Stimulated activated CD4-positive, alpha-beta T cell treated with anti-CD3 and anti-CD28 coated beads, TNF-alpha, amount 100 ng/mL, for 48 hours (primary cell): ENCODE measurements around the gene GEMIN4.

ENCODE experiments used
- DNase-seq, 3 donors: peaks; one replicate each; pipeline ENCODE4 v3.0.0-alpha.2; 2020; ENCODE audit warnings: low read depth in 3 of 3

GEMIN4 gene

DNA sequence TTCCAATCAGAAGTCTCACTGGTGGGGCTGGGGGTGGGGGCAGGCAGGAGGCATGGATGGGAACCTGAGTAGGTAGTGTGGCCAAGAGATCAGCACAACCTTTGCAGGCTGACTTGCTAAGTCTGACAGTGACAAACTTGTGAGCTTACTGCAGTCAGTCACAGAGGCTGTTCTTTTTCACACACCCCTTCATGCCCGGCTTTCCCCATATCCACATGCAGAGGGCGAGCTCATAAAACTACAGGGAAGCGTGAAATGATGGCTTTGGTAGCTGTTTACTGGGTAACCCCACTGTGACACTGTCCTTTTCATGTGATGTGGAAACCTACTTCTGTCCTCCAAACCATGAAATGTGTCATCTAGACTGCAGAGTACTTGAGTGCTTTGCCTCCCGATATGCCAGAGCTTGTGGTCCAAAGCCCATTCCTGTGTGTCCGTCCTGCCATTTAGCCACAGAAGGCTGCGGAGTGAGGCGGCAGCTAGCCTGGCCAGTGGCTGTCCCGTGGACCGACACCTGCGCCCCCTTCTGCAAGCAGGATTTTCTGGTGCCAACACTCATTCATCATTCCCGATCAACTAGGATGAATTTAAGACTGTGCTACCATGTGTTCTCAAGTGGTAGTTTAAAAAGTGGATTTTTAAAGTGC is 9.8 kb downstream of the GEMIN4 start:
- no peak for DNase-seq

GRCh38 chr17:740240-741017 is 11.6 kb downstream of the GEMIN4 start:
- peak in 2 of 3 donors; percentile 25 to 34 for DNase-seq

DNA sequence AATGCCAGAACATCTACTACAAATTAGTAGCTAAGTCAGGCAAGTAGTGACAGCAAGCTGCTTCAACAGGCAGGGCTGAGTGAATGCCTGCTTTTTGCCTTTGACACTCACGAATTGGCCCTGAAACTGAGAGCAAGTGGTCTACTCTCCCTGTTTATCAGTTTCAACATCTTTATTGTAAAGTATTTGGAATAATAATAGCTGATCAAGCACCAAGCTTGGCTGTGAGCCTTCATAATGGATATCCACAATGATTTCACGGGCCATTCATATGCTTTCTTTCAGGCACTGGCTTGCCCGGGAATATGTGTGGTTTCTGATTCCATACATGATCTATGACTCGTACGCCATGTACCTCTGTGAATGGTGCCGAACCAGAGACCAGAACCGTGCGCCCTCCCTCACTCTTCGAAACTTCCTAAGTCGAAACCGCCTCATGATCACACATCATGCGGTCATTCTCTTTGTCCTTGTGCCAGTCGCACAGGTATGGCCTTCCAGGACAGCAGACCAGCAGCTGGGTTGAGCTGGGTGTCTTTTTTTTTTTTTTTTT is 14.4 kb downstream of the GEMIN4 start:
- DNase-seq, result no peak

GRCh38 chr17:733743-734142 is 18.3 kb downstream of the GEMIN4 start:
- no peak for DNase-seq

GRCh38 chr17:732902-733720 is 19.0 kb downstream of the GEMIN4 start:
- DNase-seq, result peak in 1 of 3 donors; percentile 45

- peak in 1 of 3 donors; percentile 42 for DNase-seq
Observed at GRCh38 chr17:732067-732901, 19.8 kb downstream of the GEMIN4 start, which contains the start of gene TLCD3A. TSS of gene TLCD3A (plus strand) at chr17:732596. CDS start at chr17:732648, 52 bp downstream.

DNA sequence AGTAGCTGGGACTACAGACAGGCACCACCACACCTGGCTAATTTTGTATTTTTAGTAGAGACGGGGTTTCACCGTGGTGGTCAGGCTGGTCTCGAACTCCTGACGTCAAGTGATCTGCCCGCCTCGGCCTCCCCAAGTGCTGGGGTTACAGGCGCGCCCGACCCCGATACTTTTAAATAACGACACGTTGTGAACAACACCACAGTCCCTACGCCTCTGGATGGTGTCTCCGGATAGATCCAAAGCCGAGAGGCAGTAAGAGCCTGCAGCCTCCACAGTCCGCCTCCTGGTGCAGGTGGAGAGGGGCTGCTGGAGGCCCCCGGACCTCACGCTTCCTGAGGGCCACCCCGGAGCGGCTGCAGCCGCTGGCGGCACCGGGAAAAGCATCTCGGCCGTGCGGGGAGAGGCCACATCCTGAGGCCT is 20.4 kb downstream of the GEMIN4 start:
- no peak for DNase-seq

DNA sequence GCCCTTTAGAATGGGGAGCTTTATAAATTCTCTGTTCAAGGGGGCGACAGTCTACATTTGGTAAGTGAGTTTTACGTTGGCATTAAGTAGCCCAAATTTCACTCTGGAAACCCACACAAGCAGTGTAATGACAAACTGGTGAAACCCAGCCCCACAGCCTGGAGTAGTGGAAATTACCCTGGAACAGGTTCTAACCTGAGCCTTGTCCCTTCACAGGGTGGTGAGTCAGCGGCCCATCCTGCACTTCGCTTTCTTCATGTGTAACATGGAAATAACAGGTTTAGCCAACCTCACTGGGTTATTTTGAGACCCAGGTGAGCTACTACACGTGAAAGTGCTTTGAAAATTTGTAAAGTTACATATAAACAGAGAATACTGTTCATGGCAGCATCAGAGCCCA is 23.2 kb downstream of the GEMIN4 start:
- DNase-seq, result no peak

DNA sequence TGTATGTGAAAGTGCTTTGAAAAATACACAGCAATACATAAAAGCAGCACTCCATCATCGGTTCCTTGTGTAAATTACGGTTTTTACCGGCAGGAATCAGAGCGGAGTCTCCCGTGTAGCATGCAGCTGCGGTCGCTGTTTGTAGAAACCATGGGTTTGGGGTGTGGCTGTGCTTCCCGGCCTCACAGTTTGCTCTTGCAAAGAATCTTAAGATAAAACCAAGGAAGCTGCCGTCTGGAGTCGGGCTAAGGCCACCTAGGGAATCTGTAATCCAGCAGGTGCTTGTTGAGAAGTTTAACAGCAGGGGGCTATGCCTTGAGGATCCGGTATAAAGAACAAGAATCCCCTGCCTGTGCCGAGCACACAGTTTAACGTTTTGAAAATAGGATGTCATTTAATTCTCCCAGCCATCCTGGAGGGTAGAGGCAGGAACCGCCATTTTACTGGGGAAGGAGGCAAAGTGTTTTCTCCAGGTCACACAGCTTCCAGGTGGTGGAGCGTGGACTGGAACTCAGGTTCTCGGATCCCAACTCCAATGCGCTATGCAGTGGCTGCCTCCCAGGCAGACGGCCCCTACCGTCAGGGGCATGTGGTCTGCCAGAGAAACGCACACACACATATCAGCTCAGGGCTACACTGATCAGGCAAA is 25.7 kb downstream of the GEMIN4 start:
- DNase-seq, result no peak

- DNase-seq, result no peak
Observed at GRCh38 chr17:725746-726145, 26.3 kb downstream of the GEMIN4 start.

DNA sequence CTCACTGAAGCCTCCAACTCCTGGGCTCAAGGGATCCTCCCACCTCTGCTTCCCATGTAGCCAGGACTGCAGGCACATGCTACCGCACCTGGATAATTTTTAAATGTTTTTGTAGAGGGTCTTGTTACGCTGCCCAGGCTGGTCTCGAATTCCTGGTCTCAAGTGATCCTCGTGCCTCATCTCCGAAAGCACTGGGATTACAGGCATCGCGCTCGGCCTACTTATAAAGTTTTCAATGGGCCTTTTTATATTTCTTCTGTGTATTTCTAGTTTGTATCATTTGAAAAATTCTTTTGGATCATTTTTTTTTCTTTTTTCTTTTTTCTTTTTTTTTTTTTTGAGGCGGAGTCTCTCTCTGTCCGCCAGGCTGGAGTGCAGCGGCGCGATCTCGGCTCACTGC is 27.0 kb downstream of the GEMIN4 start:
- no peak for DNase-seq

DNA sequence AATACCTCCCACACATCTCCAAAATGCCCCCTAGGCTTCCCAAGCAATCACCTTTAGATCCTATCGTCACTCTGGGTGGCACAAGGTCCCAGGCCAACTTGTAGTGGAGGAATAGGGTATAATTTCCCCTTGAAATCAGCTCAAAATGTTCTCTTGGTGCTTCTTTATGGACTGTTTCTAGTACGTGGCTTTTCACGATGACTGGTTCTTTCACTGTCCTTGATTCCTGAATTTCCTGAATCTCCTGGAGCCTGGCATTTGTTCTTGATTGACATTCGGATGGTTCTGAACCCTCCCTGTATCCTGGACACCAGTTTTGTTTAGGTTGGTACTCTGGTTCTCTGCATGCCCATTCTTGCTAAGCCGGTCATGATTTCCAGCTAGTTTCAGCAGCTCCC is 30.5 kb downstream of the GEMIN4 start:
- no peak for DNase-seq

GRCh38 chr17:720706-721539 is 31.1 kb downstream of the GEMIN4 start:
- no peak for DNase-seq

GRCh38 chr17:718075-718474 is 34.0 kb downstream of the GEMIN4 start:
- DNase-seq, result no peak

DNA sequence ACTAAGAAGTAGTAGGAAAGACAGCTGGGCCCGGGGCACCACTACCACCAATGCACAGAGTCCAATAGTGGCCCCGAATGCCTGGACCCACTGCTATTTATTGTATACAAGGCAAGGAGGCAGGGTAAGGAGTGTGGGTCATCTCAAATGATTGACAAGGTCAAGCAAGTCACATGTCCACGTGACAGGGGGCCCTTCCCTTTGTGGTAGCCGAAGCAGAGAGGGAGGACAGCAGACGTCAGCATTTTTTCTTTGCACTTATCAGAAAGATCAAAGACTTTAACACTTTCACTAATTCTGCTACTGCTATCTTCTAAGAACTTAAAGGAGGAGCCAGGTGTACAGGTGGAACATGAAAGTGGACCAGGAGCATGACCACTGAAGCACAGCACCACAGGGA is 43.9 kb downstream of the GEMIN4 start:
- no peak for DNase-seq

GRCh38 chr17:705863-706262 is 46.2 kb downstream of the GEMIN4 start:
- DNase-seq, result no peak

DNA sequence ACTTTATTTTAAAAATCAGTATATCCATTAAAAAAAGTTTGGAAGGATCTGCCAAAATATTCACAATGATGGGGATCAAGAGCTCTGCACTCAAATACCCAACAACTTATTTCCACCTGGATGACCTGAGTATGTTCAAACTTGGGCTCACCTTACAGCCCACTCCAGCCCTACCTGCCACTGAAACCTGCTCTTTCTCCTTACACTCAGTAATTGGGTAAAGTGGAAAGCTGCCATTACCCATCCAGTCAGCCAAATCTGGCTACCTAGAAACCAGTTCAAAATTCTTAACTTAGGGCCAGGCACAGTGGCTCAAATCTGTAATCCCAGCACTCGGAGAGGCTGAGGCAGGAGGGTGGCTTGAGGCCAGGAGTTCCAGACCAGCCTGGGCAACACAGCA is 47.1 kb downstream of the GEMIN4 start:
- no peak for DNase-seq

DNA sequence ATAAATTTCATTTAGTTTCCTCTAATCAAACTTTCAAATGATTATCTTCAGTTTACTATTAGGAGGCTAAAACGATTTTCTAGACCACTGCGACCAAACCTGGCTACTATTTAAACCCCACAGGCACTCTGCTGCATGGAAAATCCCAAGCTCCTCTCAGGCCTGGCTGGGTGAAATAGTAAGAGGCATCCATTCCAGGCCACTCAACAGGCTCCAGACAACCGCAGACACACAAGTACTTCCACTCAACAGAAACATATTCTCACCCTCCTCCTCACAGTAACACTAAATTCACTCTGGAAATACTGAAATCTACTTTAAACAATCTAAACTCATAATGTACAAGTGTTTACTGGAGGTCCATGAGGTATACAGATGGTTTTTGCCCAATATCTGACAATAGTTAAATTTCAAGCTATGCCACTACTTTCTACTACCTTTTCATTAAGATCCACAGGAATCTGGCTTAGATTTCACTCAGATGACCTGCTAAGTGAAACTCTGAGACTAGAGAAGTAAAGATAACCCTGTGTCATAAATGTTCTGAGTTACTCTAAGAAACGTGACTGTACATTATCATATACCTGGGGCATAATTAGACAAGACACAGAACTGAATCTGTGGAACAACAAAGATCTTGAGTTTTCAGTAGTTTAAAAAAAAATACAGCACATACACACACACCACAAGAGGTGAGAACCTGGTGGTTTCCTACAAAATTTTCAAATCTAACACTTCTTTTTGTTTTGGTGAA is 47.8 kb downstream of the GEMIN4 start:
- DNase-seq, result no peak
